Epithelial cell of esophagus (primary cell): ENCODE measurements around the gene CHST9.

Experiments
- DNase-seq: peaks from one replicate; pipeline ENCODE4 v3.0.0; 2010; ENCODE audit warnings: low read depth
- H3K4me3 ChIP-seq: 2 replicates; pipeline ENCODE4 v1.5.1; 2011; ENCODE audit warnings: mild to moderate bottlenecking, low read length, control low read depth
- CTCF ChIP-seq: IDR thresholded peaks from 2 replicates; pipeline ENCODE4 v1.5.1; 2011; ENCODE audit warnings: low read depth, mild to moderate bottlenecking, low read length, control low read depth, inconsistent platforms; ENCODE audit not compliant: insufficient read depth; ENCODE audit errors: missing control alignments

Gene CHST9

DNA sequence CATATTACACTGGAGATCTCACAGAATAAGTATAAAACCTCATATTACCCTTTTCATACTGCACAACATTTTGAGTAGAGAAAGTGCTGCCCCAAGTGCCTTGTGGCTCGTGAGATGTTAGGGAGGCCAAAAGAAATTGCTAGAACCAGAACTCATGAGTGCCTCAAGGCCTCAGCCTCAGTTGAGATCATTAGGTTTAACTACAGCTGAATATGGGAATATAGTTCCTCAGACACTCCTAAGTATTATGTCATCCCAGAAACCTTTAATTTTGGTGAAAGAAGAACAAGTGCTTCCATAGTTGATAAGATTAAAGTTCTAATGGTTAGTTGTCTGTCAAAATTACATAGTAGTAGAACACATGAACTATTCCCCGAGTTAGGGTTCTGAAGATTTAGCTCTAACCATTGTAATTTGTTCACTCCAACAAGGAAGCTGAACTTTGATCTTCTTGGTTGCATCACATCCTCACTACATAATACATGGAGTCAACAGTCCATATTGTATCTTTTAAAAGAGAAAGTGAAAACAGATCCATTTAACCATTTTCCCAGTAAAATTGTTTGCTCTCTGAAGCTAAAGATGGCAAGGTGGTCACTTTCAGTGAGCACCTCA is 310.0 kb downstream of the CHST9 start:
- no peak for DNase-seq
- no peak for TF ChIP-seq CTCF
- H3K4me3 ChIP-seq = no peak overlapping the region

GRCh38 chr18:26874283-26874682 is 310.8 kb downstream of the CHST9 start:
- no peak overlapping the region for H3K4me3 ChIP-seq
- TF ChIP-seq CTCF = no peak
- DNase-seq = no peak

DNA sequence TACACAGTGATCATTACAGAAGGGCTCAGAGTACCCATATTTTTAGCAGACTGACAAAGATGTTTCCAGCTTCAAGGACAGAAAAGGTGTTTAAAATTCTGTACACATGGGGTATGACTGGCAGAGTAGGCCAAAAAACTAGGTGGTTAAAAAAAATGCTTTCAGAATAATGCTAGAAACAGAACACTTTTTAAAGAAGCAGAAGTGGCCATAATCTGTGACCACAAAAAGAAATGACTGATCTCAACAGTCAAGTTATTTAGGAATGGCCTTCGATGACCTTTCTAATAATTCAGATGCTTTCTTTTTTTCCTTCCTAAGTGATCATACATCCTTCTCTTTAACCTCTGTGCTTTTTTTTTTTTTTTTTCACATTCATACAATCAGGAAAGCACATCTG is 315.5 kb downstream of the CHST9 start:
- H3K4me3 ChIP-seq = no peak overlapping the region
- DNase-seq = no peak
- TF ChIP-seq CTCF = no peak

- TF ChIP-seq CTCF = no peak
- H3K4me3 ChIP-seq = no peak overlapping the region
- no peak for DNase-seq
Measured at GRCh38 chr18:26868968-26869586, 316.0 kb downstream of the CHST9 start.

GRCh38 chr18:26867471-26867870 is 317.6 kb downstream of the CHST9 start:
- no peak overlapping the region for H3K4me3 ChIP-seq
- TF ChIP-seq CTCF = no peak
- no peak for DNase-seq

DNA sequence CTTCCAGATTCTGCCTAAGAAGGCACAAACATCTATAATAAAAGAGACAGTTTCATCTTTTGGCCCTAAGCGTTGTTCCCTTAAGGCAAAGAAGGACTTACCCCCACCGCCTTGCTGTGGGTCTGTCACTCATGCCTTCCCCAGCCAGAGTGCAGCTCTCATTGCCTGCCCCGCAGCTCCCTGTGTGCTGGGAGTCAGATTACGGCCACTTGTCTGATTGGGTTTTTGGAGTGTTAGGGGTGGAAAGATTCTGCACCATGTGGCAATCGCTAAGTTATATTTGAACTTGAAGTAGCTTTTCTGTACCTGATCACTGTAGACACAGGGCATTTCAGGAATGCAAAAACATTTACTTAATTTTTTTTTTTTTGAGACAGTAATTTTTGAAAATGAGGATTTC is 319.6 kb downstream of the CHST9 start, which contains the start of gene AQP4:
Gene AQP4 (minus strand): TSS at position 151 of the 400 bp plus-strand sequence. CDS start 18 bp downstream, at position 133.
- DNase-seq = no peak
- TF ChIP-seq CTCF = no peak
- no peak within 1 kb of the TSS for H3K4me3 ChIP-seq

DNA sequence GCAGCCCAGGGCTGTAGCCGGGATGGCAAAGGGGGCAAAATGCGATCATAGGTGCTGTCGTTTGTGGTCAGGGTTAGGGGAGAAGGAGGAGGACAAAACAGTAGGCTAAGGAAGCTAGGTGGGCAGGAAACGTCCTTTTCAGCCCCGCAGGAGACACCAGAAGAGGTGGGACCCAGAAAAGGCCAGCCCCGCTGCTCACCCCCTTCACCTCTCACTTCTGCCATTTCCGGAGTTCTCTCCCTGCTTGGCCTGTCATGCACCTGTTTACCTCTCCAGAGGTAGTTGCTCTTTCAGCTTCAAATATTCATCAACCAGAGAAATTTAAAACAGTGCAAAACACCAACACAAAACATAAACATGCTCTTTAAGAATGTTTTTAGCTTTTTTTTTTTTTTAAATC is 320.4 kb downstream of the CHST9 start:
- no peak for TF ChIP-seq CTCF

More for the DNA sequence above, 320.4 kb downstream of the CHST9 start:
- no peak overlapping the region for H3K4me3 ChIP-seq
- no peak for DNase-seq
